Measurements from ENCODE around the gene GMPPB.

- TF ChIP-seq TAF1 (IDR thresholded peaks at IDR 0.05; ENCODE audit: low read depth), result no peak
- no peak for TF ChIP-seq EP300 (IDR thresholded peaks at IDR 0.05; ENCODE audit: borderline replicate concordance)
- TF ChIP-seq FOXM1 (IDR thresholded peaks at IDR 0.05; ENCODE audit: borderline replicate concordance, low read depth), result no peak
- TF ChIP-seq YY1 (IDR thresholded peaks at IDR 0.05; ENCODE audit: low read depth), result no peak
- no peak for TF ChIP-seq USF1 (IDR thresholded peaks at IDR 0.05)
- no peak for TF ChIP-seq NFIC (IDR thresholded peaks at IDR 0.05)
- TF ChIP-seq RAD21 (IDR thresholded peaks at IDR 0.05; ENCODE audit: low read depth), result no peak
- no peak for TF ChIP-seq CEBPB (IDR thresholded peaks at IDR 0.05)
- no peak for TF ChIP-seq REST (IDR thresholded peaks at IDR 0.05; ENCODE audit: low read depth)
- no peak for TF ChIP-seq ZBTB7A (IDR thresholded peaks at IDR 0.05; ENCODE audit: low read depth)
- no peak for TF ChIP-seq TEAD4 (IDR thresholded peaks at IDR 0.05)
- TF ChIP-seq MAX (IDR thresholded peaks at IDR 0.05), result no peak
- TF ChIP-seq TCF12 (IDR thresholded peaks at IDR 0.05; ENCODE audit: low read depth), result no peak
Measured at GRCh38 chr3:49756036-49756435, 32.3 kb upstream of the GMPPB start.

Measured in Ishikawa (cell line).